ENCODE results near the gene TSPEAR. TPM values are rescaled to one million over a fixed set of nuclear protein-coding genes. Genes with fewer than 3 reads are reported as not detected.
A peak's percentile ranks its signal among the peaks of the same experiment; 100 is the strongest.

TSPEAR gene
- total RNA-seq, 1 experiment from 2014 or later, result not detected

DNA sequence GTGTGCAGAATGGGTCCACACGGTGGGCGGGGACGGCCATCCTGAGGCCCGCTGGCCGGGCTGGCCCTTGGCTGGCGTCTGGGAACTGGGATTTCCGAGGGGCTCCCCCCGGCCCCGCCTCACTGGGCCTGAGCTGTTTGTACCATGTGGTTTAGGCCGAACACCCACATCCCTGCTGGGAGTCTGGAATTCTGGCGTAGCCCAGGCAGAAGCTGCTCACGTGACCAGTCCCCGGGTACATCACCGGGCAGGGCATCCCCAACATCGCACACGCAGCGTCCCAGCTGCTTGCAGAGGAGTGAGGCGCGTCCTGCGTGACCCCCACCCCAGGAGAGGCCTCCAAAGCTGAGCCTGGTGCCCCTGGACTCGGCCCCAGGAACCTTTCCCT is 108.9 kb downstream of the TSPEAR start:
- Histone ChIP-seq H3K36me3 (ENCODE audit: control insufficient read depth, insufficient read depth, low read length) (no peaks in the 10 kb centered on the region), H3K4me1 (ENCODE audit: control insufficient read depth, insufficient read depth, low read length) (no peaks in the 10 kb centered on the region; the same call in 1 of the 2 replicates), H3K27ac (ENCODE audit: low read length) (no peak overlapping the region), H3K27me3 (ENCODE audit: control insufficient read depth, insufficient read depth, low read length) (no peaks in the 10 kb centered on the region), H3K4me3 (ENCODE audit: low read depth in 2 of 2, low read length in 2 of 2) (no peak overlapping the region), H3K9me3 (ENCODE audit: control insufficient read depth, insufficient read depth, low read depth, low read length) (no peaks in the 10 kb centered on the region)
- DNase-seq (ENCODE audit: low read depth, low spot score), result no peak
- BruUV-seq (replicated peaks), result no TSS peak
- intact Hi-C loops (cut with micrococcal nuclease; ENCODE audit: unreplicated experiment), result no loop called here
- in situ Hi-C loops (cut with HindIII; ENCODE audit: low pct_unique_long_range_greater_than_20kb, low sequenced_read_pairs), result no loop called here
- POLR2A ChIA-PET, result no interaction called here
- CTCF ChIA-PET, result no interaction called here
- no peak for TF ChIP-seq CTCF (IDR thresholded peaks at IDR 0.05)
- no peak for TF ChIP-seq POLR2AphosphoS5 (IDR thresholded peaks at IDR 0.05; ENCODE audit: low read depth, low read length)
- TF ChIP-seq TCF7L2 (IDR thresholded peaks at IDR 0.05; ENCODE audit: low read depth, low read length), result no peak
- TF ChIP-seq, protein P1, sequence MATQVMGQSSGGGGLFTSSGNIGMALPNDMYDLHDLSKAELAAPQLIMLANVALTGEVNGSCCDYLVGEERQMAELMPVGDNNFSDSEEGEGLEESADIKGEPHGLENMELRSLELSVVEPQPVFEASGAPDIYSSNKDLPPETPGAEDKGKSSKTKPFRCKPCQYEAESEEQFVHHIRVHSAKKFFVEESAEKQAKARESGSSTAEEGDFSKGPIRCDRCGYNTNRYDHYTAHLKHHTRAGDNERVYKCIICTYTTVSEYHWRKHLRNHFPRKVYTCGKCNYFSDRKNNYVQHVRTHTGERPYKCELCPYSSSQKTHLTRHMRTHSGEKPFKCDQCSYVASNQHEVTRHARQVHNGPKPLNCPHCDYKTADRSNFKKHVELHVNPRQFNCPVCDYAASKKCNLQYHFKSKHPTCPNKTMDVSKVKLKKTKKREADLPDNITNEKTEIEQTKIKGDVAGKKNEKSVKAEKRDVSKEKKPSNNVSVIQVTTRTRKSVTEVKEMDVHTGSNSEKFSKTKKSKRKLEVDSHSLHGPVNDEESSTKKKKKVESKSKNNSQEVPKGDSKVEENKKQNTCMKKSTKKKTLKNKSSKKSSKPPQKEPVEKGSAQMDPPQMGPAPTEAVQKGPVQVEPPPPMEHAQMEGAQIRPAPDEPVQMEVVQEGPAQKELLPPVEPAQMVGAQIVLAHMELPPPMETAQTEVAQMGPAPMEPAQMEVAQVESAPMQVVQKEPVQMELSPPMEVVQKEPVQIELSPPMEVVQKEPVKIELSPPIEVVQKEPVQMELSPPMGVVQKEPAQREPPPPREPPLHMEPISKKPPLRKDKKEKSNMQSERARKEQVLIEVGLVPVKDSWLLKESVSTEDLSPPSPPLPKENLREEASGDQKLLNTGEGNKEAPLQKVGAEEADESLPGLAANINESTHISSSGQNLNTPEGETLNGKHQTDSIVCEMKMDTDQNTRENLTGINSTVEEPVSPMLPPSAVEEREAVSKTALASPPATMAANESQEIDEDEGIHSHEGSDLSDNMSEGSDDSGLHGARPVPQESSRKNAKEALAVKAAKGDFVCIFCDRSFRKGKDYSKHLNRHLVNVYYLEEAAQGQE (IDR thresholded peaks at IDR 0.05; ENCODE audit: insufficient read depth in 1 of 2, low read depth in 2 of 2, low read length in 1 of 2), result no peak
- TF ChIP-seq SIN3A (IDR thresholded peaks at IDR 0.05; ENCODE audit: borderline replicate concordance, insufficient read depth, low read depth, low read length), result no peak
- ATAC-seq, result 0 out of 2 replicates have a peak, but pooled peaks have one; percentile 23

- in situ Hi-C loops (cut with HindIII; ENCODE audit: low pct_unique_long_range_greater_than_20kb, low sequenced_read_pairs) (no loop called here), intact Hi-C loops (cut with micrococcal nuclease; ENCODE audit: unreplicated experiment) (no loop called here)
- Histone ChIP-seq H3K36me3 (ENCODE audit: control insufficient read depth, insufficient read depth, low read length) (no peaks in the 10 kb centered on the region), H3K9me3 (ENCODE audit: control insufficient read depth, insufficient read depth, low read depth, low read length) (no peaks in the 10 kb centered on the region), H3K4me1 (ENCODE audit: control insufficient read depth, insufficient read depth, low read length) (no peaks in the 10 kb centered on the region; the same call in none of the 2 replicates), H3K27ac (ENCODE audit: low read length) (no peak overlapping the region), H3K27me3 (ENCODE audit: control insufficient read depth, insufficient read depth, low read length) (no peaks in the 10 kb centered on the region), H3K4me3 (ENCODE audit: low read depth in 2 of 2, low read length in 2 of 2) (no peak overlapping the region)
- BruUV-seq (replicated peaks), result no TSS peak
- POLR2A ChIA-PET, result no interaction called here
- CTCF ChIA-PET, result interaction anchor here (0.6 kb wide), 1 partner anchor 117 kb away, joined by 4 read pairs; no protein-coding TSS in a partner anchor
- ATAC-seq, result no peak; the same call in 1 of the 2 replicates
- TF ChIP-seq TCF7L2 (IDR thresholded peaks at IDR 0.05; ENCODE audit: low read depth, low read length), result no peak
- TF ChIP-seq, protein P1 (IDR thresholded peaks at IDR 0.05; ENCODE audit: insufficient read depth in 1 of 2, low read depth in 2 of 2, low read length in 1 of 2), result no peak
- TF ChIP-seq POLR2AphosphoS5 (IDR thresholded peaks at IDR 0.05; ENCODE audit: low read depth, low read length), result no peak
- no peak for TF ChIP-seq CTCF (IDR thresholded peaks at IDR 0.05)
- TF ChIP-seq SIN3A (IDR thresholded peaks at IDR 0.05; ENCODE audit: borderline replicate concordance, insufficient read depth, low read depth, low read length), result no peak
- no peak for DNase-seq (ENCODE audit: low read depth, low spot score)
Measured at GRCh38 chr21:44601596-44602462, 109.5 kb downstream of the TSPEAR start.
